Right lobe of liver (tissue), 4 donors: ENCODE data around the gene MBNL2.

Source experiments
- POLR2A ChIP-seq: fragments of 450-650 bp; IDR thresholded peaks from one replicate; pipeline ENCODE4 v1.6.1; 2017; ENCODE audit warnings: antibody characterized with exemption, mild to moderate bottlenecking
- TF ChIP-seq, protein P1 (sequence below), 4 donors: fragments of 200-600 bp in 3 of 4; fragments of 450-650 bp in 1 of 4; IDR thresholded peaks; one replicate each; pipeline versions ENCODE4 v1.5.1 to v1.8.0; 2016 to 2022; ENCODE audit warnings: antibody characterized with exemption in 4 of 4, mild to moderate bottlenecking in 2 of 4
- donor health status: DM: no; HTN: no; CAD: no.
- donor health status: DM: no; HTN: no; CAD: no.
- donor health status: DM: no; HTN: yes; CAD: no.

DNA sequence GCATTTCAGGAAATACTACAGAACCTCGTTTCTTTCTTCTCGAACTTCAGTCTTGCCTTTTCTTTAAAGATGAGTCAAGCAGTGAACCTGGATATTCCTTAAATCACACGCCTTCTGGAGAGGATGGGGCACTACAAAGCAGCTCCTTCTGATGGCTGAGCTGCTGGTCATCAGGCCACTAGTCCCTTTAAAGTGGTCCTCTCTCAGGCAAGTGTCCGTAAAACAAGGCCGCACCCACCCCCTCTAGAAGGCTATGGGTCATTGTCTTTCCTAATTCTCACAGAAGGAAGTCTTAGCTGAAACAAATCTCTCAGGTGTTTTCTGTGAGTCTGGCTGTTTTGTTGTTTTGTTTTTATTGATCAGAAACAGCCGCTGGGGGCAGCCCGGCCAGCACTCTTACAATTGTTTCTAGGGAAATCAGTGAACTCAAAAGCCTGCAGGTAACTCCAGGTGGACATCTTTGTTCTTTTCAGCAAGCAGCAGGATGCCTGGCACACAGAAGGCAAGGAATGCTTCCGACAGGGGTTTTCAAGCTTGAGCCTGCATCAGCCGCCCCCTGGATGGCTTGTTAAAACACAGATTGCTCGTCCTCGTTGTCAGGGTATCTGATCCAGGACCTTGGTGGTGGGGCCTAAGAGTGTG lies 45.4 kb downstream of the MBNL2 start:
- TF ChIP-seq, protein P1, sequence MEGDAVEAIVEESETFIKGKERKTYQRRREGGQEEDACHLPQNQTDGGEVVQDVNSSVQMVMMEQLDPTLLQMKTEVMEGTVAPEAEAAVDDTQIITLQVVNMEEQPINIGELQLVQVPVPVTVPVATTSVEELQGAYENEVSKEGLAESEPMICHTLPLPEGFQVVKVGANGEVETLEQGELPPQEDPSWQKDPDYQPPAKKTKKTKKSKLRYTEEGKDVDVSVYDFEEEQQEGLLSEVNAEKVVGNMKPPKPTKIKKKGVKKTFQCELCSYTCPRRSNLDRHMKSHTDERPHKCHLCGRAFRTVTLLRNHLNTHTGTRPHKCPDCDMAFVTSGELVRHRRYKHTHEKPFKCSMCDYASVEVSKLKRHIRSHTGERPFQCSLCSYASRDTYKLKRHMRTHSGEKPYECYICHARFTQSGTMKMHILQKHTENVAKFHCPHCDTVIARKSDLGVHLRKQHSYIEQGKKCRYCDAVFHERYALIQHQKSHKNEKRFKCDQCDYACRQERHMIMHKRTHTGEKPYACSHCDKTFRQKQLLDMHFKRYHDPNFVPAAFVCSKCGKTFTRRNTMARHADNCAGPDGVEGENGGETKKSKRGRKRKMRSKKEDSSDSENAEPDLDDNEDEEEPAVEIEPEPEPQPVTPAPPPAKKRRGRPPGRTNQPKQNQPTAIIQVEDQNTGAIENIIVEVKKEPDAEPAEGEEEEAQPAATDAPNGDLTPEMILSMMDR (IDR thresholded peaks at IDR 0.05) = no peak
- TF ChIP-seq POLR2A = no peak
